NCI-H1105 treated with DMSO at 0.1 percent for 48 hours (cell line): ENCODE results near the gene ISG15.
"Not testable (repeated sequence)": the region's sequence is repeated elsewhere in the genome, so short reads cannot be mapped to it uniquely, and the experiment has no call there.

Source experiments
- DNase-seq: peaks from one replicate; lab custom pipeline; 2025; lab: John Stamatoyannopoulos, UW

ISG15 gene

GRCh38 chr1:1046767-1047166 is 33.5 kb downstream of the ISG15 start:
- DNase-seq, result no peak

GRCh38 chr1:1047407-1047806 is 34.1 kb downstream of the ISG15 start:
- no peak for DNase-seq

GRCh38 chr1:1047963-1048362 is 34.7 kb downstream of the ISG15 start:
- DNase-seq, result no peak

- no peak for DNase-seq
These were observed 35.5 kb downstream of the ISG15 start for GRCh38 chr1:1048765-1049164.

GRCh38 chr1:1049318-1050165 is 36.2 kb downstream of the ISG15 start:
- no peak for DNase-seq

- no peak for DNase-seq
These were observed 37.3 kb downstream of the ISG15 start for GRCh38 chr1:1050577-1051052.

- no peak for DNase-seq
These were observed 38.0 kb downstream of the ISG15 start for GRCh38 chr1:1051127-1051810.

GRCh38 chr1:1052003-1052840 is 38.9 kb downstream of the ISG15 start:
- DNase-seq, result no peak

- DNase-seq, result no peak
These were observed 39.7 kb downstream of the ISG15 start for GRCh38 chr1:1053022-1053421.

GRCh38 chr1:1053682-1054081 is 40.4 kb downstream of the ISG15 start:
- DNase-seq, result no peak

- no peak for DNase-seq
These were observed 40.9 kb downstream of the ISG15 start for GRCh38 chr1:1054099-1054700.

- no peak for DNase-seq
These were observed 41.7 kb downstream of the ISG15 start for GRCh38 chr1:1054971-1055370.

- no peak for DNase-seq
These were observed 42.8 kb downstream of the ISG15 start for GRCh38 chr1:1055841-1056736.

GRCh38 chr1:1057769-1058087 is 44.4 kb downstream of the ISG15 start:
- not testable (repeated sequence) for DNase-seq

GRCh38 chr1:1058088-1058905 is 45.0 kb downstream of the ISG15 start:
- no peak for DNase-seq

GRCh38 chr1:1058921-1059493 is 45.7 kb downstream of the ISG15 start:
- peak; percentile 7 for DNase-seq

GRCh38 chr1:1059494-1060280 is 46.4 kb downstream of the ISG15 start:
- peak; percentile 69 for DNase-seq

GRCh38 chr1:1060281-1061000 is 47.1 kb downstream of the ISG15 start:
- no peak for DNase-seq
